A172 (cell line): ENCODE data around the gene PHETA2. TPM values are rescaled to one million over a fixed set of nuclear protein-coding genes. Genes with fewer than 3 reads are reported as not detected.
"Not testable (repeated sequence)": the region's sequence is repeated elsewhere in the genome, so short reads cannot be mapped to it uniquely, and the experiment has no call there.

Experiments used
- DNase-seq: peaks from one replicate; pipeline ENCODE4 v3.0.0-alpha.2; 2015; ENCODE audit warnings: low spot score
- total RNA-seq: library from RNA; depleted of rRNA; stranded (reverse); fragments of >200 nt; shearing (Covaris generic); gene quantifications from 2 replicates; pipeline ENCODE4 v1.2.3, GENCODE V29; 2014; rRNA removed

The PHETA2 gene
- total RNA-seq, 1 experiment from 2014 or later, result 0.07 TPM

GRCh38 chr22:42104332-42104860, 30.3 kb downstream of the PHETA2 start:
- not testable (repeated sequence) for DNase-seq

GRCh38 chr22:42108848-42109247, 34.8 kb downstream of the PHETA2 start:
- DNase-seq, result no peak

- no peak for DNase-seq
These were observed 37.8 kb downstream of the PHETA2 start for GRCh38 chr22:42111798-42112197.

- not testable (repeated sequence) for DNase-seq
These were observed 38.7 kb downstream of the PHETA2 start for GRCh38 chr22:42112793-42113192.

- DNase-seq, result no peak
These were observed 40.7 kb downstream of the PHETA2 start for GRCh38 chr22:42114721-42115120.

- DNase-seq, result not testable (repeated sequence)
These were observed 41.4 kb downstream of the PHETA2 start for GRCh38 chr22:42115420-42115830.

- no peak for DNase-seq
These were observed 42.9 kb downstream of the PHETA2 start for GRCh38 chr22:42116848-42117424.

- not testable (repeated sequence) for DNase-seq
These were observed 46.4 kb downstream of the PHETA2 start for GRCh38 chr22:42120231-42121021.

GRCh38 chr22:42123529-42123928, 49.5 kb downstream of the PHETA2 start:
- not testable (repeated sequence) for DNase-seq

- DNase-seq, result no peak
These were observed 53.6 kb downstream of the PHETA2 start for GRCh38 chr22:42127606-42128005.

GRCh38 chr22:42128007-42128406, 54.0 kb downstream of the PHETA2 start:
- not testable (repeated sequence) for DNase-seq

Other genes with a start within 250 kb of the PHETA2 start
- 15.8 and 17.7 TPM in 2 replicates for gene SREBF2, start 241.1 kb upstream of the PHETA2 start, total RNA-seq
- gene SHISA8, start 159.2 kb upstream of the PHETA2 start, total RNA-seq, result not detected in 2 replicates
- 0.03 TPM in 1 of 2 replicates, not detected in the other for gene TNFRSF13C, start 147.4 kb upstream of the PHETA2 start, total RNA-seq
- gene CENPM, start 127.1 kb upstream of the PHETA2 start, total RNA-seq, result 42.4 and 54.8 TPM in 2 replicates
- gene SEPTIN3, start 104.8 kb upstream of the PHETA2 start, total RNA-seq, result 7.7 and 8.3 TPM in 2 replicates
- gene WBP2NL, start 75.5 kb upstream of the PHETA2 start, total RNA-seq, result not detected in 2 replicates
- gene NAGA, start 3.4 kb upstream of the PHETA2 start, total RNA-seq, result 11.5 and 17.7 TPM in 2 replicates
- gene SMDT1, start 5.5 kb downstream of the PHETA2 start, total RNA-seq, result 2.9 and 6.5 TPM in 2 replicates
- gene NDUFA6, start 16.5 kb downstream of the PHETA2 start, total RNA-seq, result 73.3 and 80.7 TPM in 2 replicates
- gene CYP2D6, start 56.6 kb downstream of the PHETA2 start, total RNA-seq, result 0.03 and 0.46 TPM in 2 replicates
- gene TCF20, start 196.4 kb downstream of the PHETA2 start, total RNA-seq, result 12.4 and 26.0 TPM in 2 replicates